ENCODE measurements around the gene ZNF397.

ZNF397 gene

DNA sequence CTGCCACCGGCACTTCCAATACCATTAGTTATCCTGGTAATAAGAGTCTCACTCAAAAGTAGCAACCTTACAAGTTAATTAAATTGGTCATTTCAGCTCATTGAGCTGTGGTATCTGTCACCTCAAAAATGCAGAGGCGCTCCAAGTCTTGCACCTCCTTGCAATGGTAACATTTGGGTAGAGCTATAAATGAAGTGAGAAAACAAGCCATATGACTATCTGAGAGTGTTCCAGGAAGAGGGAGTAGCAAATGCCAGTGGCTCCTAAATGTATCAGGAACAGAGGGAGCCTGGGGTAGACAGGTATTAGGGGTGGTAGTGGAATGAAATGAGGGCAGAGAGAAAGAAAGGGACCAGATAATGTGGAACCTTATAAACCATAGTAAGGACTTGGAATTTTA is 55.2 kb downstream of the ZNF397 start:
- DNase-seq (ENCODE audit: low read depth) = no peak
- TF ChIP-seq, protein P1, sequence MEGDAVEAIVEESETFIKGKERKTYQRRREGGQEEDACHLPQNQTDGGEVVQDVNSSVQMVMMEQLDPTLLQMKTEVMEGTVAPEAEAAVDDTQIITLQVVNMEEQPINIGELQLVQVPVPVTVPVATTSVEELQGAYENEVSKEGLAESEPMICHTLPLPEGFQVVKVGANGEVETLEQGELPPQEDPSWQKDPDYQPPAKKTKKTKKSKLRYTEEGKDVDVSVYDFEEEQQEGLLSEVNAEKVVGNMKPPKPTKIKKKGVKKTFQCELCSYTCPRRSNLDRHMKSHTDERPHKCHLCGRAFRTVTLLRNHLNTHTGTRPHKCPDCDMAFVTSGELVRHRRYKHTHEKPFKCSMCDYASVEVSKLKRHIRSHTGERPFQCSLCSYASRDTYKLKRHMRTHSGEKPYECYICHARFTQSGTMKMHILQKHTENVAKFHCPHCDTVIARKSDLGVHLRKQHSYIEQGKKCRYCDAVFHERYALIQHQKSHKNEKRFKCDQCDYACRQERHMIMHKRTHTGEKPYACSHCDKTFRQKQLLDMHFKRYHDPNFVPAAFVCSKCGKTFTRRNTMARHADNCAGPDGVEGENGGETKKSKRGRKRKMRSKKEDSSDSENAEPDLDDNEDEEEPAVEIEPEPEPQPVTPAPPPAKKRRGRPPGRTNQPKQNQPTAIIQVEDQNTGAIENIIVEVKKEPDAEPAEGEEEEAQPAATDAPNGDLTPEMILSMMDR (IDR thresholded peaks at IDR 0.05; ENCODE audit: low read depth, low read length, missing control alignments) = no peak
- H3K4me3 ChIP-seq (ENCODE audit: low read depth, low read length) = no peak overlapping the region
- in situ Hi-C loops (cut with HindIII; ENCODE audit: low sequenced_read_pairs) = no loop called here

DNA sequence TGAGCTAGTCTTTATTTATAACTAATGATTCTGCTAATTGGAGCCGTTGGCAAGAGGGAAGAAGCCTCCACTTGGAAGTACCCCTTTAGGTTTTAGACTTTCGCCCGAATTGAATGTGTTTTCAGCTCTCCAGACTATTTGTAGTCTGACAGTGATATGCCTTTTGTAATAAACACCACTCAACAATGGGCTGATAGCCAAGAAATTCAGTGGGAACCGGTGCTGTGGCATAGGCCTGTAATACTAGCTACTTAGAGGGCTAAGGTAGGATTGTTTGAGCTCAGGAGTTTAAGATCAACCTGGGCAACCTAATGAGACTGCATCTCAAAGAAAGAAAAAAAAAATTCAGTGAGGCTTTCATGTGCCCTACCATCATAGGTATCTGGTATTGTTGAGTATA is 62.8 kb downstream of the ZNF397 start:
- TF ChIP-seq, protein P1 (IDR thresholded peaks at IDR 0.05; ENCODE audit: low read depth, low read length, missing control alignments) = no peak
- in situ Hi-C loops (cut with HindIII; ENCODE audit: low sequenced_read_pairs) = no loop called here
- no peak overlapping the region for H3K4me3 ChIP-seq (ENCODE audit: low read depth, low read length)
- DNase-seq (ENCODE audit: low read depth) = no peak

DNA sequence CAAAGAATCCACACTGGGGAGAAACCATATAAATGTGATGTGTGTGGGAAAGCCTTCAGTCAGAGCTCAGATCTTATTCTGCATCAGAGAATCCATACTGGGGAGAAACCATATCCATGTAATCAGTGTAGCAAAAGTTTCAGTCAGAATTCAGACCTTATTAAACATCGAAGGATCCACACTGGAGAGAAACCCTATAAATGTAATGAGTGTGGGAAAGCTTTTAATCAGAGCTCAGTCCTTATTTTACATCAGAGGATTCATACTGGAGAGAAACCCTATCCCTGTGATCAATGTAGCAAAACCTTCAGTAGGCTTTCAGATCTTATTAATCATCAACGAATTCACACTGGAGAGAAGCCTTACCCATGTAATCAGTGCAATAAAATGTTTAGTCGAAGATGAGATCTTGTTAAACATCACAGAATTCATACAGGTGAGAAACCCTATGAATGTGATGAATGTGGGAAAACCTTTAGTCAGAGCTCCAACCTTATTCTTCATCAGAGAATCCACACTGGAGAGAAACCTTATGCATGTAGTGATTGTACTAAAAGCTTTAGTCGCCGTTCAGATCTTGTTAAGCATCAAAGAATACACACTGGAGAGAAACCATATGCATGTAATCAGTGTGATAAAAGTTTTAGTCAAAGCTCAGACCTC is 65.9 kb downstream of the ZNF397 start:
- H3K4me3 ChIP-seq (ENCODE audit: low read depth, low read length) = no peak overlapping the region
- in situ Hi-C loops (cut with HindIII; ENCODE audit: low sequenced_read_pairs) = no loop called here
- TF ChIP-seq, protein P1 (IDR thresholded peaks at IDR 0.05; ENCODE audit: low read depth, low read length, missing control alignments) = no peak
- DNase-seq (ENCODE audit: low read depth) = no peak
